Prostate gland (tissue), 2 donors: ENCODE results near the gene ZC3H10.

ENCODE experiments used
- CTCF ChIP-seq, 4 experiments: fragments of 200-600 bp in 2 of 4; fragments of 450-650 bp in 2 of 4; sonication (generic) in 2 of 4; IDR thresholded peaks; 1 replicate in 3 of 4; 2 replicates in 1 of 4; pipeline ENCODE4 v1.5.1; 2016 to 2019; ENCODE audit warnings: antibody characterized with exemption in 4 of 4, mild to moderate bottlenecking in 2 of 4, moderate library complexity in 2 of 4
- POLR2A ChIP-seq: fragments of 450-650 bp; IDR thresholded peaks from one replicate; pipeline ENCODE4 v1.6.1; 2016; ENCODE audit warnings: antibody characterized with exemption, mild to moderate bottlenecking

- TF ChIP-seq POLR2A, result no peak
- TF ChIP-seq CTCF (IDR thresholded peaks at IDR 0.05), result no peak
Measured at GRCh38 chr12:56105609-56105902, 12.5 kb upstream of the ZC3H10 start.
